Diencephalon (tissue), 1 donor: ENCODE data around the gene FGFBP1. TPM values are rescaled to one million over a fixed set of nuclear protein-coding genes. Genes with fewer than 3 reads are reported as not detected.

ENCODE experiments used
- total RNA-seq: library from RNA; depleted of rRNA; stranded (reverse); fragments of >200 nt; gene quantifications from one replicate; pipeline ENCODE4 v1.2.3, GENCODE V29; 2014

The FGFBP1 gene
- total RNA-seq = not detected

DNA sequence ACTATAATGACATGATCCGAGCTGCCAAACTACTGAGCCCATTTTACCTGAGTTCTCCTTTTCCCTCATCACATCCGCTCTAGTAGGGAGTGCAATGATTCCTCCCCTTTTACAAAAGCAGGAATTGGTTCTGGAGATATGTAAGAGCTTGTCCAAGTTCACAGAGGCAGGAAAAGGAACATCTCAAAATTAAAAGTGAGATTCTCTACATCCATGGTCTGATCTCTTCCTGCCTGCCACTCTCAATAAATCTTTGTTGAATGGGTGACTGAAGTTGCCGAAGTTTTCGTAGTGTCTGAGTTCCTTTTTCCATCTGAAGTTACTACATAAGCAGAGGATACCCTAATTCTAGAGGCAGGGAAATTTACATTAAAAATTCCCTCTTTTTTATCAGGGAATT lies at the start of gene FGFBP1:
FGFBP1 (minus strand) TSS at position 101 of the 400 bp plus-strand sequence. CDS start 2,108 bp downstream, outside the sequence.

DNA sequence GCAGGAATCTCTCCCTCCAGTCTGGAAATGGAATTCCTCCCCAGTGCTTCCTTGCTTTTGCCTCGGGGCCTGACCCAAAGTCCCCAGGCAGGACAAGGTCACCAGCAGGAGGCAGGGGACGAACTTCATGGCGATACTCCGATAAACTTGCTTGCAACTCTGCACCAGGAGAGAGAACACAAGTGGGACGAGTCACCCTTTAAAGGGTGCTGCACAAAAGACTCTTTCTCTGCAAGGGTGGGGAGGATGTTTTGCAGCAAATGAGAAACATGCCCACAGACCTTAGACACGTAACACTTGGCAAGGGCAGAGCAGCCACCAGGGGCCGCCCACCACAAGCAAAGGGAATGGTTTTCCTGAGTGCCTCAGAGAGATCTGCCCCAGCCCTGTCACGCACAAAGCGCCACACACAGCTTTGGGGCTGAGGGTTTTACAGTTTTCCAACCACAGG lies 24.5 kb upstream of the FGFBP1 start, which contains the start of gene FGFBP2:
FGFBP2 (minus strand) TSS at position 175 of the 451 bp plus-strand sequence; CDS start at position 129, 46 bp downstream.

Other genes starting within 250 kb of the FGFBP1 start
- gene BST1, start 235.7 kb downstream of the FGFBP1 start, total RNA-seq = 1.2 TPM
- 8.1 TPM for gene CD38, start 160.4 kb downstream of the FGFBP1 start, total RNA-seq
- gene FGFBP2, start 24.4 kb upstream of the FGFBP1 start, total RNA-seq = not detected
- gene PROM1, start 145.3 kb upstream of the FGFBP1 start, total RNA-seq = 26.5 TPM